WTC11 (cell line): ENCODE data around the gene USP34. TPM values are rescaled to one million over a fixed set of nuclear protein-coding genes. Genes with fewer than 3 reads are reported as not detected.

Experiments
- ATAC-seq: fragments of 200-7000 bp; cut with Tn5 transposase; 2 replicates; pipeline ENCODE4 v1.10.0; 2021; ENCODE audit warnings: mild to moderate bottlenecking, moderate library complexity
- CTCF ChIA-PET: fragments of 300-600 bp; sonication (Branson Sonifier 250); formaldehyde crosslinking; loops from one replicate; lab custom pipeline; 2021; ENCODE audit warnings: antibody characterized with exemption; lab: Charles Lee
- POLR2A ChIA-PET: fragments of 350-600 bp; sonication (Branson Sonifier 250); formaldehyde crosslinking; loops from one replicate; lab custom pipeline; 2021; ENCODE audit warnings: antibody characterized with exemption; lab: Charles Lee
- DNase-seq: peaks from one replicate; pipeline ENCODE4 v3.0.0; 2021; ENCODE audit warnings: low spot score
- H3K27ac Mint-ChIP-seq: 2 replicates; pipeline ENCODE4 v1.8.0; 2021; ENCODE audit warnings: mixed read lengths
- H3K27me3 Mint-ChIP-seq: 2 replicates; pipeline ENCODE4 v1.8.0; 2021; ENCODE audit warnings: low read depth, mild to moderate bottlenecking, moderate library complexity, mixed read lengths
- H3K36me3 Mint-ChIP-seq: 2 replicates; pipeline ENCODE4 v1.8.0; 2021; ENCODE audit warnings: mixed read lengths
- H3K4me1 Mint-ChIP-seq: 2 replicates; pipeline ENCODE4 v1.8.0; 2022; ENCODE audit warnings: mixed read lengths
- H3K4me3 Mint-ChIP-seq: 2 replicates; pipeline ENCODE4 v1.8.0; 2021; ENCODE audit warnings: mild to moderate bottlenecking, moderate library complexity, mixed read lengths
- H3K9me3 Mint-ChIP-seq: 2 replicates; pipeline ENCODE4 v1.8.0; 2021; ENCODE audit warnings: mixed read lengths
- CBFB ChIP-seq: sonication (generic); formaldehyde crosslinking; IDR thresholded peaks from 2 replicates; pipeline ENCODE4 v1.8.1; 2022; ENCODE audit warnings: mild to moderate bottlenecking, low read depth, missing genetic modification reagents
- CREM ChIP-seq: sonication (generic); formaldehyde crosslinking; IDR thresholded peaks from 2 replicates; pipeline ENCODE4 v1.8.1; 2022; ENCODE audit warnings: mild to moderate bottlenecking, missing genetic modification reagents, moderate library complexity
- GABPB1 ChIP-seq: sonication (generic); formaldehyde crosslinking; IDR thresholded peaks from 2 replicates; pipeline ENCODE4 v1.8.1; 2023; ENCODE audit warnings: mild to moderate bottlenecking, missing genetic modification reagents
- IRF2 ChIP-seq: sonication (generic); formaldehyde crosslinking; IDR thresholded peaks from 2 replicates; pipeline ENCODE4 v1.8.0; 2022; ENCODE audit warnings: low read depth, missing genetic modification reagents, borderline replicate concordance
- JUN ChIP-seq: sonication (generic); formaldehyde crosslinking; IDR thresholded peaks from 2 replicates; pipeline ENCODE4 v1.8.0; 2023; ENCODE audit warnings: mild to moderate bottlenecking, missing genetic modification reagents
- KAT7 ChIP-seq: sonication (generic); formaldehyde crosslinking; IDR thresholded peaks from 2 replicates; pipeline ENCODE4 v1.8.1; 2023; ENCODE audit warnings: missing genetic modification reagents, mild to moderate bottlenecking, borderline replicate concordance
- NFYB ChIP-seq: sonication (generic); formaldehyde crosslinking; conservative IDR thresholded peaks from 2 replicates; pipeline ENCODE4 v1.8.0; 2022; ENCODE audit warnings: low read depth, missing genetic modification reagents
- NR1H2 ChIP-seq: sonication (generic); formaldehyde crosslinking; IDR thresholded peaks from 2 replicates; pipeline ENCODE4 v1.9.0; 2021; ENCODE audit warnings: mild to moderate bottlenecking, moderate library complexity, missing genetic modification reagents
- NR2C2 ChIP-seq: sonication (generic); formaldehyde crosslinking; IDR thresholded peaks from 2 replicates; pipeline ENCODE4 v1.8.0; 2022; ENCODE audit warnings: mild to moderate bottlenecking, missing genetic modification reagents
- RELA ChIP-seq: sonication (generic); formaldehyde crosslinking; IDR thresholded peaks from 2 replicates; pipeline ENCODE4 v1.8.1; 2022; ENCODE audit warnings: missing genetic modification reagents, mild to moderate bottlenecking, borderline replicate concordance
- SMAD3 ChIP-seq: sonication (generic); formaldehyde crosslinking; IDR thresholded peaks from 2 replicates; pipeline ENCODE4 v1.8.0; 2022; ENCODE audit warnings: missing genetic modification reagents, mild to moderate bottlenecking, borderline replicate concordance
- SMAD4 ChIP-seq: sonication (generic); formaldehyde crosslinking; IDR thresholded peaks from 2 replicates; pipeline ENCODE4 v1.8.0; 2022; ENCODE audit warnings: mild to moderate bottlenecking, missing genetic modification reagents
- TEAD1 ChIP-seq: sonication (generic); formaldehyde crosslinking; IDR thresholded peaks from 2 replicates; pipeline ENCODE4 v1.8.0; 2022; ENCODE audit warnings: mild to moderate bottlenecking, missing genetic modification reagents
- total RNA-seq: library from RNA; stranded (reverse); gene quantifications from 3 replicates; pipeline ENCODE4 v1.2.3, GENCODE V29; 2021
- TF ChIP-seq, protein P1 (sequence below): sonication (generic); formaldehyde crosslinking; IDR thresholded peaks from 2 replicates; pipeline ENCODE4 v1.8.1; 2022; ENCODE audit warnings: low read depth, missing genetic modification reagents, borderline replicate concordance
- TF ChIP-seq, protein P2 (sequence below): sonication (generic); formaldehyde crosslinking; IDR thresholded peaks from 2 replicates; pipeline ENCODE4 v1.8.0; 2022; ENCODE audit warnings: mild to moderate bottlenecking, missing genetic modification reagents
- TF ChIP-seq, protein P3 (sequence below): sonication (generic); formaldehyde crosslinking; IDR thresholded peaks from 2 replicates; pipeline ENCODE4 v1.8.0; 2022; ENCODE audit warnings: missing genetic modification reagents
- TF ChIP-seq, protein P4 (sequence below): sonication (generic); formaldehyde crosslinking; conservative IDR thresholded peaks from 2 replicates; pipeline ENCODE4 v1.8.1; 2023; ENCODE audit warnings: mild to moderate bottlenecking, low read depth, missing genetic modification reagents, moderate library complexity
- TF ChIP-seq, protein P5 (sequence below): fragments of 200-600 bp; IDR thresholded peaks from 2 replicates; pipeline ENCODE4 v1.8.0; 2022; ENCODE audit warnings: antibody characterized with exemption
- TF ChIP-seq, protein P6 (sequence below): sonication (generic); formaldehyde crosslinking; conservative IDR thresholded peaks from 2 replicates; pipeline ENCODE4 v1.8.1; 2022; ENCODE audit warnings: mild to moderate bottlenecking, missing genetic modification reagents

USP34 gene
- total RNA-seq, 1 experiment from 2014 or later, result 92.3 TPM

DNA sequence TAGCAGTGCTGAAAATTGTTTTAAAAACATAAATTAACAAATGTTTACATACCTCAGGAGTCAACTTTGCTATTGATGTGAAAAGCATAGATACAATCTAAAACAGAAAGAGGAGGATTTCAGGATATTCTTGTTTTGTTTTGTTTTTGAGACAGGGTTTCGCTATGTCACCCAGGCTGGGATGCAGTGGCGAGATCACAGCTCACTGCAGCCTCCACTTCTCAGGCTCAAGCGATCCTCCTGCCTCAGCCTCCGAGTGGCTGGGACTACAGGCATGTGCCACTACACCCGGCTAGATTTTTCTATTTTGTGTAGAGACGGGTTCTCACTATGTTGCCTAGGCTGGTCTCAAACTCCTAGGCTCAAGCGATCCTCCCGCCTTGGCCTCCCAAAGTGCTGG, 248.3 kb downstream of the USP34 start:
- H3K27ac Mint-ChIP-seq, result no peak overlapping the region
- H3K27me3 Mint-ChIP-seq, result no peaks in the 10 kb centered on the region
- peaks cover 3% of the 10 kb centered on the region for H3K4me1 Mint-ChIP-seq
- DNase-seq (no peak), ATAC-seq (no peak)
- POLR2A ChIA-PET, result no interaction called here
- TF ChIP-seq NR2C2 (CRISPR knock-in tag) (no peak), IRF2 (CRISPR knock-in tag) (no peak)
- H3K4me3 Mint-ChIP-seq, result no peak overlapping the region
- CTCF ChIA-PET, result no interaction called here
- no peaks in the 10 kb centered on the region for H3K9me3 Mint-ChIP-seq
- H3K36me3 Mint-ChIP-seq, result peaks cover 65% of the 10 kb centered on the region

DNA sequence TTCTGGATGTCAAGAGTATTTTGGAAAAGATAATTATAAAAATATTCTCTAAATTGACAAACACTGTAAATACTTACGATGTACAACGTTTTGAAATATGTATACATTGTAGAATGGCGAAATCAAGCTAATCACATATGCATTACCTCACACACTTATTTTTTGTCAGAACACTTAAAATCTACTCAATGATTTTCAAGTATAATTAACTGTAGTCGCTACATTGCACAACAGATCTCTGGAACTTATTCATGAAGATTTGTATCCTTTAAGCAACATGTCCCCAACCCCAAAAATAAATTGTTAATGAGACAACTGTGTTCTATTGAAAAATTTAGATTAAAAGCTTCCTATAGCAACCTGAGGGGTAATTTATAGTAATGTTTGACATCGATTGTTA, 249.1 kb downstream of the USP34 start:
- Mint-ChIP-seq H3K36me3 (peaks cover 64% of the 10 kb centered on the region), H3K4me1 (peaks cover 3% of the 10 kb centered on the region), H3K27me3 (no peaks in the 10 kb centered on the region), H3K27ac (no peak overlapping the region), H3K4me3 (no peak overlapping the region), H3K9me3 (no peaks in the 10 kb centered on the region)
- ChIA-PET POLR2A (no interaction called here), CTCF (no interaction called here)
- no peak for DNase-seq
- TF ChIP-seq TEAD1 (CRISPR knock-in tag), result no peak
- no peak for TF ChIP-seq CREM (CRISPR knock-in tag)
- no peak for TF ChIP-seq GABPB1
- no peak for TF ChIP-seq NR2C2 (CRISPR knock-in tag)
- TF ChIP-seq, protein P1, sequence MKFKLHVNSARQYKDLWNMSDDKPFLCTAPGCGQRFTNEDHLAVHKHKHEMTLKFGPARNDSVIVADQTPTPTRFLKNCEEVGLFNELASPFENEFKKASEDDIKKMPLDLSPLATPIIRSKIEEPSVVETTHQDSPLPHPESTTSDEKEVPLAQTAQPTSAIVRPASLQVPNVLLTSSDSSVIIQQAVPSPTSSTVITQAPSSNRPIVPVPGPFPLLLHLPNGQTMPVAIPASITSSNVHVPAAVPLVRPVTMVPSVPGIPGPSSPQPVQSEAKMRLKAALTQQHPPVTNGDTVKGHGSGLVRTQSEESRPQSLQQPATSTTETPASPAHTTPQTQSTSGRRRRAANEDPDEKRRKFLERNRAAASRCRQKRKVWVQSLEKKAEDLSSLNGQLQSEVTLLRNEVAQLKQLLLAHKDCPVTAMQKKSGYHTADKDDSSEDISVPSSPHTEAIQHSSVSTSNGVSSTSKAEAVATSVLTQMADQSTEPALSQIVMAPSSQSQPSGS (CRISPR knock-in tag), result no peak
- TF ChIP-seq, protein P2, sequence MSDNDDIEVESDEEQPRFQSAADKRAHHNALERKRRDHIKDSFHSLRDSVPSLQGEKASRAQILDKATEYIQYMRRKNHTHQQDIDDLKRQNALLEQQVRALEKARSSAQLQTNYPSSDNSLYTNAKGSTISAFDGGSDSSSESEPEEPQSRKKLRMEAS (CRISPR knock-in tag), result no peak
- no peak for TF ChIP-seq RELA
- TF ChIP-seq, protein P3, sequence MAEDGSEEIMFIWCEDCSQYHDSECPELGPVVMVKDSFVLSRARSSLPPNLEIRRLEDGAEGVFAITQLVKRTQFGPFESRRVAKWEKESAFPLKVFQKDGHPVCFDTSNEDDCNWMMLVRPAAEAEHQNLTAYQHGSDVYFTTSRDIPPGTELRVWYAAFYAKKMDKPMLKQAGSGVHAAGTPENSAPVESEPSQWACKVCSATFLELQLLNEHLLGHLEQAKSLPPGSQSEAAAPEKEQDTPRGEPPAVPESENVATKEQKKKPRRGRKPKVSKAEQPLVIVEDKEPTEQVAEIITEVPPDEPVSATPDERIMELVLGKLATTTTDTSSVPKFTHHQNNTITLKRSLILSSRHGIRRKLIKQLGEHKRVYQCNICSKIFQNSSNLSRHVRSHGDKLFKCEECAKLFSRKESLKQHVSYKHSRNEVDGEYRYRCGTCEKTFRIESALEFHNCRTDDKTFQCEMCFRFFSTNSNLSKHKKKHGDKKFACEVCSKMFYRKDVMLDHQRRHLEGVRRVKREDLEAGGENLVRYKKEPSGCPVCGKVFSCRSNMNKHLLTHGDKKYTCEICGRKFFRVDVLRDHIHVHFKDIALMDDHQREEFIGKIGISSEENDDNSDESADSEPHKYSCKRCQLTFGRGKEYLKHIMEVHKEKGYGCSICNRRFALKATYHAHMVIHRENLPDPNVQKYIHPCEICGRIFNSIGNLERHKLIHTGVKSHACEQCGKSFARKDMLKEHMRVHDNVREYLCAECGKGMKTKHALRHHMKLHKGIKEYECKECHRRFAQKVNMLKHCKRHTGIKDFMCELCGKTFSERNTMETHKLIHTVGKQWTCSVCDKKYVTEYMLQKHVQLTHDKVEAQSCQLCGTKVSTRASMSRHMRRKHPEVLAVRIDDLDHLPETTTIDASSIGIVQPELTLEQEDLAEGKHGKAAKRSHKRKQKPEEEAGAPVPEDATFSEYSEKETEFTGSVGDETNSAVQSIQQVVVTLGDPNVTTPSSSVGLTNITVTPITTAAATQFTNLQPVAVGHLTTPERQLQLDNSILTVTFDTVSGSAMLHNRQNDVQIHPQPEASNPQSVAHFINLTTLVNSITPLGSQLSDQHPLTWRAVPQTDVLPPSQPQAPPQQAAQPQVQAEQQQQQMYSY, result no peak
- TF ChIP-seq, all 79 proteins: peak for 0
- ATAC-seq, result no peak

DNA sequence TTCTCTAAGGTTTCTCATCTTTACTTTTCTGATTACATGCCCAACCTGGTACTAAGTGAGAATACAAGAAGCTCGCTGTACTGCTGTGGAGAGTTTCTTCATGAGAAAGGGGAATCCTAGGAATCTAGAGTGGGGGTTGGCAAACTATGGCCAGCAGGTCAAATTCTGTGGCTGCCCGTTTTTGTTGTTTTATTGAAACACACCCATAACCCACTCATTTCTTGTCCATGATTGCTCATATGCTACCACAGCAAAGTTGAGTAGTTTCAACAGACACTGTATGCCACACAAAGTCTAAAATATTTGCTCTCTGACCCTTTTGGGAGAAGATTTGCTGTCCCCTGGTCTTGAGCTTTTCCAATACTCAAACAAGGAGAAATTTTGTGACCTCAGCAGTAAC, 250.1 kb downstream of the USP34 start:
- no peak overlapping the region for H3K4me3 Mint-ChIP-seq
- CTCF ChIA-PET, result no interaction called here
- H3K9me3 Mint-ChIP-seq, result no peaks in the 10 kb centered on the region
- H3K27ac Mint-ChIP-seq, result no peak overlapping the region
- ATAC-seq (no peak), DNase-seq (no peak)
- H3K4me1 Mint-ChIP-seq, result peaks cover 3% of the 10 kb centered on the region
- no peaks in the 10 kb centered on the region for H3K27me3 Mint-ChIP-seq
- POLR2A ChIA-PET, result no interaction called here
- peaks cover 59% of the 10 kb centered on the region for H3K36me3 Mint-ChIP-seq
- TF ChIP-seq SMAD4 (no peak), NFYB (CRISPR knock-in tag) (no peak), SMAD3 (CRISPR knock-in tag) (no peak), CBFB (CRISPR knock-in tag) (no peak), NR1H2 (CRISPR knock-in tag) (no peak), JUN (CRISPR knock-in tag) (no peak), KAT7 (CRISPR knock-in tag) (no peak)
- TF ChIP-seq, protein P4, sequence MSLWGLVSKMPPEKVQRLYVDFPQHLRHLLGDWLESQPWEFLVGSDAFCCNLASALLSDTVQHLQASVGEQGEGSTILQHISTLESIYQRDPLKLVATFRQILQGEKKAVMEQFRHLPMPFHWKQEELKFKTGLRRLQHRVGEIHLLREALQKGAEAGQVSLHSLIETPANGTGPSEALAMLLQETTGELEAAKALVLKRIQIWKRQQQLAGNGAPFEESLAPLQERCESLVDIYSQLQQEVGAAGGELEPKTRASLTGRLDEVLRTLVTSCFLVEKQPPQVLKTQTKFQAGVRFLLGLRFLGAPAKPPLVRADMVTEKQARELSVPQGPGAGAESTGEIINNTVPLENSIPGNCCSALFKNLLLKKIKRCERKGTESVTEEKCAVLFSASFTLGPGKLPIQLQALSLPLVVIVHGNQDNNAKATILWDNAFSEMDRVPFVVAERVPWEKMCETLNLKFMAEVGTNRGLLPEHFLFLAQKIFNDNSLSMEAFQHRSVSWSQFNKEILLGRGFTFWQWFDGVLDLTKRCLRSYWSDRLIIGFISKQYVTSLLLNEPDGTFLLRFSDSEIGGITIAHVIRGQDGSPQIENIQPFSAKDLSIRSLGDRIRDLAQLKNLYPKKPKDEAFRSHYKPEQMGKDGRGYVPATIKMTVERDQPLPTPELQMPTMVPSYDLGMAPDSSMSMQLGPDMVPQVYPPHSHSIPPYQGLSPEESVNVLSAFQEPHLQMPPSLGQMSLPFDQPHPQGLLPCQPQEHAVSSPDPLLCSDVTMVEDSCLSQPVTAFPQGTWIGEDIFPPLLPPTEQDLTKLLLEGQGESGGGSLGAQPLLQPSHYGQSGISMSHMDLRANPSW (CRISPR knock-in tag), result no peak
- TF ChIP-seq, protein P3, result no peak
- TF ChIP-seq, protein P5, sequence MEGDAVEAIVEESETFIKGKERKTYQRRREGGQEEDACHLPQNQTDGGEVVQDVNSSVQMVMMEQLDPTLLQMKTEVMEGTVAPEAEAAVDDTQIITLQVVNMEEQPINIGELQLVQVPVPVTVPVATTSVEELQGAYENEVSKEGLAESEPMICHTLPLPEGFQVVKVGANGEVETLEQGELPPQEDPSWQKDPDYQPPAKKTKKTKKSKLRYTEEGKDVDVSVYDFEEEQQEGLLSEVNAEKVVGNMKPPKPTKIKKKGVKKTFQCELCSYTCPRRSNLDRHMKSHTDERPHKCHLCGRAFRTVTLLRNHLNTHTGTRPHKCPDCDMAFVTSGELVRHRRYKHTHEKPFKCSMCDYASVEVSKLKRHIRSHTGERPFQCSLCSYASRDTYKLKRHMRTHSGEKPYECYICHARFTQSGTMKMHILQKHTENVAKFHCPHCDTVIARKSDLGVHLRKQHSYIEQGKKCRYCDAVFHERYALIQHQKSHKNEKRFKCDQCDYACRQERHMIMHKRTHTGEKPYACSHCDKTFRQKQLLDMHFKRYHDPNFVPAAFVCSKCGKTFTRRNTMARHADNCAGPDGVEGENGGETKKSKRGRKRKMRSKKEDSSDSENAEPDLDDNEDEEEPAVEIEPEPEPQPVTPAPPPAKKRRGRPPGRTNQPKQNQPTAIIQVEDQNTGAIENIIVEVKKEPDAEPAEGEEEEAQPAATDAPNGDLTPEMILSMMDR, result no peak
- TF ChIP-seq, protein P6, sequence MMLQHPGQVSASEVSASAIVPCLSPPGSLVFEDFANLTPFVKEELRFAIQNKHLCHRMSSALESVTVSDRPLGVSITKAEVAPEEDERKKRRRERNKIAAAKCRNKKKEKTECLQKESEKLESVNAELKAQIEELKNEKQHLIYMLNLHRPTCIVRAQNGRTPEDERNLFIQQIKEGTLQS (CRISPR knock-in tag), result no peak
